AG04449 (cell line): ENCODE results near the gene SIPA1L3.

ENCODE experiments used
- CTCF ChIA-PET: fragments of 350-600 bp; formaldehyde crosslinking; extraction: SDS; loops from one replicate; lab custom pipeline; 2021; ENCODE audit warnings: antibody characterized with exemption; lab: Yijun Ruan, JAX
- POLR2A ChIA-PET: fragments of 400-600, 350-600 bp; formaldehyde crosslinking; extraction: SDS; loops from one replicate; lab custom pipeline; 2020; ENCODE audit warnings: antibody characterized with exemption, inconsistent platforms; lab: Yijun Ruan, JAX
- DNase-seq: peaks from one replicate; pipeline ENCODE4 v3.0.0-alpha.2; 2010; ENCODE audit warnings: low read depth, low spot score
- H3K4me3 ChIP-seq: 2 replicates; pipeline ENCODE4 v1.5.1; 2011; ENCODE audit warnings: low read depth, mild to moderate bottlenecking, control low read depth, low read length
- TF ChIP-seq, protein P1 (sequence below): IDR thresholded peaks from one replicate; pipeline ENCODE4 v1.5.1; 2011; ENCODE audit warnings: mild to moderate bottlenecking, moderate library complexity, low read length, control low read depth, inconsistent platforms; ENCODE audit not compliant: insufficient read depth; ENCODE audit errors: missing control alignments

Gene SIPA1L3

GRCh38 chr19:37931881-37932655, 25.1 kb downstream of the SIPA1L3 start:
- CTCF ChIA-PET: interaction anchor here (0.7 to 2.5 kb wide), 6 partner anchors 21 to 202 kb away, joined by 3 to 8 read pairs (median 4); partner anchors contain the start of genes SIPA1L3 and WDR87
- TF ChIP-seq, protein P1, sequence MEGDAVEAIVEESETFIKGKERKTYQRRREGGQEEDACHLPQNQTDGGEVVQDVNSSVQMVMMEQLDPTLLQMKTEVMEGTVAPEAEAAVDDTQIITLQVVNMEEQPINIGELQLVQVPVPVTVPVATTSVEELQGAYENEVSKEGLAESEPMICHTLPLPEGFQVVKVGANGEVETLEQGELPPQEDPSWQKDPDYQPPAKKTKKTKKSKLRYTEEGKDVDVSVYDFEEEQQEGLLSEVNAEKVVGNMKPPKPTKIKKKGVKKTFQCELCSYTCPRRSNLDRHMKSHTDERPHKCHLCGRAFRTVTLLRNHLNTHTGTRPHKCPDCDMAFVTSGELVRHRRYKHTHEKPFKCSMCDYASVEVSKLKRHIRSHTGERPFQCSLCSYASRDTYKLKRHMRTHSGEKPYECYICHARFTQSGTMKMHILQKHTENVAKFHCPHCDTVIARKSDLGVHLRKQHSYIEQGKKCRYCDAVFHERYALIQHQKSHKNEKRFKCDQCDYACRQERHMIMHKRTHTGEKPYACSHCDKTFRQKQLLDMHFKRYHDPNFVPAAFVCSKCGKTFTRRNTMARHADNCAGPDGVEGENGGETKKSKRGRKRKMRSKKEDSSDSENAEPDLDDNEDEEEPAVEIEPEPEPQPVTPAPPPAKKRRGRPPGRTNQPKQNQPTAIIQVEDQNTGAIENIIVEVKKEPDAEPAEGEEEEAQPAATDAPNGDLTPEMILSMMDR: no peak
- peak overlapping the region; percentile 30 for H3K4me3 ChIP-seq
- DNase-seq: no peak
- POLR2A ChIA-PET: interaction anchor here (0.6 kb wide), 1 partner anchor 22 kb away, joined by 3 read pairs; no protein-coding TSS in a partner anchor

GRCh38 chr19:37932985-37933936, 26.3 kb downstream of the SIPA1L3 start:
- ChIA-PET CTCF (interaction anchor here (1.3 to 2.5 kb wide), 3 partner anchors 30 to 161 kb away, joined by 3 to 8 read pairs (median 5); no protein-coding TSS in a partner anchor), POLR2A (no interaction called here)
- TF ChIP-seq, protein P1: no peak
- no peak overlapping the region for H3K4me3 ChIP-seq
- DNase-seq: no peak

- CTCF ChIA-PET: interaction anchor here (1.6 kb wide), 1 partner anchor 161 kb away, joined by 3 read pairs; no protein-coding TSS in a partner anchor
- TF ChIP-seq, protein P1: no peak
- POLR2A ChIA-PET: no interaction called here
- no peak for DNase-seq
- no peak overlapping the region for H3K4me3 ChIP-seq
These were observed 26.9 kb downstream of the SIPA1L3 start for GRCh38 chr19:37933937-37934358.

GRCh38 chr19:37935341-37935740, 28.3 kb downstream of the SIPA1L3 start:
- TF ChIP-seq, protein P1: no peak
- DNase-seq: no peak
- no peak overlapping the region for H3K4me3 ChIP-seq
- POLR2A ChIA-PET: no interaction called here
- CTCF ChIA-PET: no interaction called here

DNA sequence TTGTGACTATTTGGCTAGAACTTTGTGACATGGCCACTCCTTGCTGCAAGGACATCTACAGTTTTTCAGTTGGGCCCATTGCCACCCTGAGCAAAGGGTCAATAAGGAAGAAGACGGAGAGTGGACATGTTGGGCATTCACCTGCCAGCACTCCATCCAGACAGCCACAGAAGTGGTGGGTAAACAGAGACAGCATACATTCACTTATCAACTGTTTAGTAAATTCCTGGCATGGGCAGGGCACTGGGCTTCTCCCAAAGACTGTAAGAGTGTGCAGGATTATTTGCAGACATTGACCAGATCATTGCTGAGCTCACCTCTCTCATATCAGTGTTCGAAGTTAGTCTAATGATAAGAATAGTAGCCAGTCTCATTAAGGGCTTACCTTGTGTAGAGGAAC, 29.2 kb downstream of the SIPA1L3 start:
- TF ChIP-seq, protein P1: no peak
- POLR2A ChIA-PET: no interaction called here
- CTCF ChIA-PET: no interaction called here
- no peak for DNase-seq
- no peak overlapping the region for H3K4me3 ChIP-seq

DNA sequence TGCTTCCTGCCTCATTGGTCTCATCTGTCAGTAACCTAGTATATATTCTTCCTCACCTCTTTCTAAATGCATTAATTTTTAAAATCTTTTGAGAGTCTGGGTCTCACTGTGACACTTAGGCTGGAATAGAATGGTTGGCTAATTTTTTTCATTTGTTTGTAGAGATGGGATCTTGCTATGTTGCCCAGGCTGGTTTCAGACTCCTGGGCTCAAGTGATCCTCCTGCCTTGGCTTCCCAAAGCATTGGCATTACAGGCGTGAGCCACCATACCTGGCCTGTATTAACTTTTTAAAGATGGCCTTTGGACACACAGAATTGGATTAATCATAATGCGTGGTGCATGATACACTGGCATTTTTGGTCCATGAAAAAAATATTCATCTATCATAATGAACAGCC, 29.9 kb downstream of the SIPA1L3 start:
- TF ChIP-seq, protein P1: no peak
- POLR2A ChIA-PET: no interaction called here
- CTCF ChIA-PET: no interaction called here
- no peak for DNase-seq
- H3K4me3 ChIP-seq: no peak overlapping the region
